Right lobe of liver (tissue), 6 donors: ENCODE measurements around the gene TNFRSF21. TPM values are rescaled to one million over a fixed set of nuclear protein-coding genes. Genes with fewer than 3 reads are reported as not detected.

ENCODE experiments used
- ATAC-seq, 4 donors: fragments of 200-7000 bp; cut with Tn5 transposase; one replicate each; pipeline ENCODE4 v1.9.1; 2020; ENCODE audit warnings: mild to moderate bottlenecking in 4 of 4, moderate library complexity in 4 of 4
- DNase-seq, 3 donors: peaks; one replicate each; pipeline ENCODE4 v3.0.0-alpha.2; 2020
- H3K27ac ChIP-seq, 3 donors: fragments of 200-600 bp; one replicate each; pipeline ENCODE4 v1.8.0; 2022
- H3K27me3 ChIP-seq, 2 donors: fragments of 200-600 bp; one replicate each; pipeline ENCODE4 v1.8.0; 2022
- H3K36me3 ChIP-seq, 4 donors: fragments of 200-600 bp; sonication (generic) in 1 of 4; one replicate each; pipeline versions ENCODE4 v1.5.1 to v1.8.0; 2017 to 2022; ENCODE audit warnings: control low read depth in 1 of 4
- H3K4me1 ChIP-seq, 4 donors: fragments of 200-600 bp; sonication (generic) in 1 of 4; one replicate each; pipeline versions ENCODE4 v1.5.1 to v1.8.0; 2017 to 2022; ENCODE audit warnings: control low read depth in 1 of 4
- H3K4me3 ChIP-seq, 3 donors: fragments of 200-600 bp; one replicate each; pipeline ENCODE4 v1.8.0; 2022
- H3K9me3 ChIP-seq, 4 donors: fragments of 200-600 bp; sonication (generic) in 1 of 4; one replicate each; pipeline versions ENCODE4 v1.5.1 to v1.8.0; 2017 to 2022; ENCODE audit warnings: control low read depth in 1 of 4
- CTCF ChIP-seq, 4 donors: fragments of 200-600 bp in 3 of 4; fragments of 450-650 bp in 1 of 4; IDR thresholded peaks; one replicate each; pipeline versions ENCODE4 v1.5.1 to v1.8.0; 2016 to 2022; ENCODE audit warnings: antibody characterized with exemption in 4 of 4, mild to moderate bottlenecking in 2 of 4
- POLR2A ChIP-seq: fragments of 450-650 bp; IDR thresholded peaks from one replicate; pipeline ENCODE4 v1.6.1; 2017; ENCODE audit warnings: antibody characterized with exemption, mild to moderate bottlenecking
- WGBS: methylation state at CpG from one replicate; pipeline ENCODE4 v1.1.6; 2018; ENCODE audit warnings: low coverage, low lambda C conversion rate; ENCODE audit not compliant: insufficient coverage; ENCODE audit errors: missing lambda C conversion rate; 5-methylcytosine and 5-hydroxymethylcytosine counted together
- intact Hi-C, 2 donors: fragments of 100-400 bp; cut with DNase I; formaldehyde crosslinking; loops; one replicate each; pipeline versions ENCODE4 v1.11.2 to v1.14.1; 2022
- total RNA-seq, 6 experiments: library from RNA; depleted of rRNA in 2 of 6; stranded (reverse); fragments of >200 nt in 2 of 6; fragmentation: NEBNext Ultra II Directional in 3 of 6; extraction: Animal tissue kit (Norgen Biotek cat#: 25700) in 3 of 6; gene quantifications; one replicate each; pipeline versions ENCODE4 v1.1.0 to v1.2.4, GENCODE V29; 2016 to 2023
- donor health status: DM: no; HTN: yes; CAD: no.
- donor health status: DM: no; HTN: no; CAD: no.
- donor health status: DM: no; HTN: no; CAD: no.
- donor health status: DM: no; HTN: yes; CAD: no.
- donor health status: DM: no; HTN: yes; CAD: no.

Gene TNFRSF21
- total RNA-seq, 6 experiments from 2014 or later: 1.9 to 7.9 (median 5.3) TPM

- Histone ChIP-seq H3K27me3 (peaks cover 0 to 6% of the 10 kb centered on the region in 2 donors), H3K4me3 (peak overlapping the region in 1 of 3 donors; percentile 5), H3K27ac (no peak overlapping the region), H3K36me3 (no peaks in the 10 kb centered on the region), H3K9me3 (no peaks in the 10 kb centered on the region), H3K4me1 (no peaks in the 10 kb centered on the region)
- WGBS: 89% methylated on average over 6 of the region's 7 CpGs
- TF ChIP-seq CTCF (IDR thresholded peaks at IDR 0.05): no peak
- ATAC-seq (no peak), DNase-seq (no peak)
- intact Hi-C loops: loop anchor here in 1 of 2 donors (5.0 kb wide), 1 partner anchor 210 kb away; no protein-coding TSS in a partner anchor
Measured at GRCh38 chr6:47307362-47308197, 2.1 kb downstream of the TNFRSF21 start.

GRCh38 chr6:47306887-47307286 is 2.8 kb downstream of the TNFRSF21 start:
- WGBS: 74% methylated on average over 2 of the region's 2 CpGs
- DNase-seq (no peak), ATAC-seq (no peak)
- Histone ChIP-seq H3K36me3 (no peaks in the 10 kb centered on the region), H3K9me3 (no peaks in the 10 kb centered on the region), H3K4me1 (no peaks in the 10 kb centered on the region), H3K27me3 (peaks cover 0 to 6% of the 10 kb centered on the region in 2 donors), H3K27ac (no peak overlapping the region), H3K4me3 (no peak overlapping the region)
- no peak for TF ChIP-seq CTCF (IDR thresholded peaks at IDR 0.05)
- no peak for TF ChIP-seq POLR2A
- intact Hi-C loops: loop anchor here in 1 of 2 donors (5.0 kb wide), 1 partner anchor 210 kb away; no protein-coding TSS in a partner anchor

DNA sequence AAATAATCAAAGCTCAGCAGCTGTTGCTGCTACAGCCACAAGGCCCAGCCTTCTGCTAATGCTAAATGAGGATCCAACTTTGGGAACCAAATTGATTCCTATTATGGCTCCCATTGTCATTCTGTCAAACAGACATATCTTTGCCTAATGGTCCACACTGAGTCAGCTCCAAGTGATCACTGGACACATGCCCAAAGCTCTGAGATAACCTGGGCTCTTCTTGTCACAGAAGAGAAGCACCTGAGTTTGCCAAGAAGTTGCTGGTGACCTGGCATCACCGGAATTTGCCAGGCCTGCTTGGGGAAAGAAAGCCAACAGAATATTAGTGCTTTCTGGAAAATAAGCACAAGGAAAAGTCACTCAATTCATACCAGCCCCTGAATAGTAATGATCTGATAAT is 5.8 kb downstream of the TNFRSF21 start:
- DNase-seq (no peak), ATAC-seq (no peak)
- Histone ChIP-seq H3K4me1 (no peaks in the 10 kb centered on the region), H3K4me3 (no peak overlapping the region), H3K36me3 (no peaks in the 10 kb centered on the region), H3K27me3 (peaks cover 0 to 6% of the 10 kb centered on the region in 2 donors), H3K9me3 (no peaks in the 10 kb centered on the region), H3K27ac (no peak overlapping the region)
- no peak for TF ChIP-seq POLR2A
- no peak for TF ChIP-seq CTCF (IDR thresholded peaks at IDR 0.05)
- intact Hi-C loops: no loop called here
- 83% methylated on average over 1 of the region's 1 CpG for WGBS

DNA sequence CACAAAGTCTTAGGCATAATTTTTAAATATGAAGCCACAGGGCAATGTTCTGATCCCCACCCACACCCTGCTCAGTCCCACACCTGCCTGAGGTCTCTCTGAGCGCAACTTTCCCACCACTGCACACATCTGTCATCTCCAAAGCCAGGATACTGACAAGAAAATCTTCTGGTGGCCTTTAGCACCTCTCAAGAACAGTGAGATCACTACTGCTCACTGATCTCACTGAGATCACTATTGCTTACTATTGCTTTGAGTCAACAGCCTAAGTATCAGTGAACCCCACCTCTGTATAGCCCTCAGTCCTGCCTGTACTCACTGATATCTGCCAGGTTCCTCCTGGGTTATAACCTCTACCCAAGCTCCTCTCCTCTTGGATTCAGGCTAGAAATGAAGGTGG is 6.4 kb downstream of the TNFRSF21 start:
- H3K27me3 ChIP-seq: peaks cover 0 to 3% of the 10 kb centered on the region in 2 donors
- no peak overlapping the region for H3K4me3 ChIP-seq
- ATAC-seq: no peak
- DNase-seq: no peak
- TF ChIP-seq CTCF (IDR thresholded peaks at IDR 0.05): no peak
- TF ChIP-seq POLR2A: no peak
- H3K4me1 ChIP-seq: no peaks in the 10 kb centered on the region
- WGBS: 100% methylated on average over 1 of the region's 1 CpG
- intact Hi-C loops: no loop called here
- H3K36me3 ChIP-seq: no peaks in the 10 kb centered on the region
- H3K9me3 ChIP-seq: no peaks in the 10 kb centered on the region
- no peak overlapping the region for H3K27ac ChIP-seq
